ENCODE results near the gene EPS8L2.

EPS8L2 gene

DNA sequence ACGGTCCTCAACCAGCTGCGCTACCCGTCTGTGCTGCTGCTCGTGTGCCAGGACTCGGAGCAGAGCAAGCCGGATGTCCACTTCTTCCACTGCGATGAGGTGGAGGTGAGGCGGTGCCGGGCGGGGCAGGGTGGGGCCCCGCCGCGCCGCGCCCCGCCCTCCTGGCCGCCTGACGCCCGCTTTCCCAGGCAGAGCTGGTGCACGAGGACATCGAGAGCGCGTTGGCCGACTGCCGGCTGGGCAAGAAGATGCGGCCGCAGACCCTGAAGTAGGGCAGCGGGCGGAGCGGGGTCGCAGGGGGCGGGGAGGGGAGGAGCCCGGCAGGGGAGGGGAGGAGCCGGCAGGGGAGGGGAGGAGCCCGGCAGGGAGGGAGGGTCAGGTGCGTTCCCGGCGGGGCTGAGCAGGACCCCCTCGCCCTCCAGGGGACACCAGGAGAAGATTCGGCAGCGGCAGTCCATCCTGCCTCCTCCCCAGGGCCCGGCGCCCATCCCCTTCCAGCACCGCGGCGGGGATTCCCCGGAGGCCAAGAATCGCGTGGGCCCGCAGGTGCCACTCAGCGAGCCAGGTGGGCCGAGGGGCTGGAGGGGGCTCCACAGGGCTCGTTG lies 14.7 kb downstream of the EPS8L2 start:
- no peak for DNase-seq (ENCODE audit: low read depth in 1 of 2, low spot score in 1 of 2)
- peaks cover 11% of the 10 kb centered on the region for H3K27me3 ChIP-seq (ENCODE audit: insufficient read depth, poor library complexity, severe bottlenecking)
- peak overlapping the region; percentile 26 for H3K4me3 ChIP-seq (replicated peaks; ENCODE audit: insufficient read depth, low read length)
- TF ChIP-seq REST (IDR thresholded peaks at IDR 0.05; ENCODE audit: insufficient replicate concordance, low read depth) (no peak), SPI1 (IDR thresholded peaks at IDR 0.05; ENCODE audit: borderline replicate concordance, low read depth) (no peak), GABPA (IDR thresholded peaks at IDR 0.05; ENCODE audit: low read depth) (no peak), POLR2AphosphoS5 (IDR thresholded peaks at IDR 0.05; ENCODE audit: low read depth) (no peak)
- TF ChIP-seq, protein P1, sequence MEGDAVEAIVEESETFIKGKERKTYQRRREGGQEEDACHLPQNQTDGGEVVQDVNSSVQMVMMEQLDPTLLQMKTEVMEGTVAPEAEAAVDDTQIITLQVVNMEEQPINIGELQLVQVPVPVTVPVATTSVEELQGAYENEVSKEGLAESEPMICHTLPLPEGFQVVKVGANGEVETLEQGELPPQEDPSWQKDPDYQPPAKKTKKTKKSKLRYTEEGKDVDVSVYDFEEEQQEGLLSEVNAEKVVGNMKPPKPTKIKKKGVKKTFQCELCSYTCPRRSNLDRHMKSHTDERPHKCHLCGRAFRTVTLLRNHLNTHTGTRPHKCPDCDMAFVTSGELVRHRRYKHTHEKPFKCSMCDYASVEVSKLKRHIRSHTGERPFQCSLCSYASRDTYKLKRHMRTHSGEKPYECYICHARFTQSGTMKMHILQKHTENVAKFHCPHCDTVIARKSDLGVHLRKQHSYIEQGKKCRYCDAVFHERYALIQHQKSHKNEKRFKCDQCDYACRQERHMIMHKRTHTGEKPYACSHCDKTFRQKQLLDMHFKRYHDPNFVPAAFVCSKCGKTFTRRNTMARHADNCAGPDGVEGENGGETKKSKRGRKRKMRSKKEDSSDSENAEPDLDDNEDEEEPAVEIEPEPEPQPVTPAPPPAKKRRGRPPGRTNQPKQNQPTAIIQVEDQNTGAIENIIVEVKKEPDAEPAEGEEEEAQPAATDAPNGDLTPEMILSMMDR (IDR thresholded peaks at IDR 0.05; ENCODE audit: insufficient read depth, low read length): no peak
- H3K27ac ChIP-seq (replicated peaks): no peak overlapping the region

- peak overlapping the region; percentile 26 for H3K4me3 ChIP-seq (replicated peaks; ENCODE audit: insufficient read depth, low read length)
- TF ChIP-seq GABPA (IDR thresholded peaks at IDR 0.05; ENCODE audit: low read depth) (0 out of 2 replicates have a peak, but pooled peaks have one; percentile 23), SPI1 (IDR thresholded peaks at IDR 0.05; ENCODE audit: borderline replicate concordance, low read depth) (peak; percentile 14; the same call in 1 of the 2 replicates), POLR2AphosphoS5 (IDR thresholded peaks at IDR 0.05; ENCODE audit: low read depth) (peak; percentile 77), REST (IDR thresholded peaks at IDR 0.05; ENCODE audit: insufficient replicate concordance, low read depth) (no peak)
- TF ChIP-seq, protein P1 (IDR thresholded peaks at IDR 0.05; ENCODE audit: insufficient read depth, low read length): no peak
These were observed 15.3 kb downstream of the EPS8L2 start for GRCh38 chr11:721247-721740.

DNA sequence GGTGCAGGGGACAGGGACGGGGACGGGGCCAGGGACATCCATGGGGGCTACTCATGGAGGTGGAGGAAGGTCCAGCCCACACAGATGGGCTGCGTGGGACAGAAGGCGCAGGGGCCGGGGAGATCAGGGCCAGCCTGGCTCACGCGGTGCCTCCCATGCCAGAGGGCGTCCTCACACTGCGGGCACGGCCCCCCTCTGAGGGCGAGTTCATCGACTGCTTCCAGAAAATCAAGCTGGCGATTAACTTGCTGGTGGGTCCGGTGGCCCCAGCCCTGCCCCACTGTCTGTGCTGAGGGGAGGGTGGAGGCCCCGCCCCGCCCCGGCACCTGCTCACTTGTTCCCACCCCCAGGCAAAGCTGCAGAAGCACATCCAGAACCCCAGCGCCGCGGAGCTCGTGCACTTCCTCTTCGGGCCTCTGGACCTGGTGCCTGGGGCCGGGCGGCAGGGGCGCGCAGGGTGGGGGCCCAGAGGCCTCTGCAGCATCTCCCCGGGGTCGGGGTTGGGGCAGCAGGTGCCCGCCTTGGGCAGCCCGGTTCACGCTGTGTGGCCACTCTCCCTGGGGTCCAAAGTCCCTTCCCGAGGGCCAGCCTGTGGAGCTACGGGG lies 15.8 kb downstream of the EPS8L2 start:
- DNase-seq (ENCODE audit: low read depth in 1 of 2, low spot score in 1 of 2): peak; percentile 39 to 82
- peaks cover 11% of the 10 kb centered on the region for H3K27me3 ChIP-seq (ENCODE audit: insufficient read depth, poor library complexity, severe bottlenecking)
- TF ChIP-seq POLR2AphosphoS5 (IDR thresholded peaks at IDR 0.05; ENCODE audit: low read depth): no peak
- TF ChIP-seq SPI1 (IDR thresholded peaks at IDR 0.05; ENCODE audit: borderline replicate concordance, low read depth): peak; percentile 97
- TF ChIP-seq, protein P1 (IDR thresholded peaks at IDR 0.05; ENCODE audit: insufficient read depth, low read length): no peak
- TF ChIP-seq GABPA (IDR thresholded peaks at IDR 0.05; ENCODE audit: low read depth): no peak
- TF ChIP-seq REST (IDR thresholded peaks at IDR 0.05; ENCODE audit: insufficient replicate concordance, low read depth): no peak
- H3K27ac ChIP-seq (replicated peaks): no peak overlapping the region
- H3K4me3 ChIP-seq (replicated peaks; ENCODE audit: insufficient read depth, low read length): peak overlapping the region; percentile 21

More at GRCh38 chr11:721247-721740, 15.3 kb downstream of the EPS8L2 start:
- Histone ChIP-seq H3K27ac (replicated peaks) (no peak overlapping the region), H3K27me3 (ENCODE audit: insufficient read depth, poor library complexity, severe bottlenecking) (peaks cover 11% of the 10 kb centered on the region)
- DNase-seq (ENCODE audit: low read depth in 1 of 2, low spot score in 1 of 2): peak in 1 of 2 experiments; percentile 67

All from HL-60 (cell line).